ENCODE measurements around the gene LCN9.

The LCN9 gene

DNA sequence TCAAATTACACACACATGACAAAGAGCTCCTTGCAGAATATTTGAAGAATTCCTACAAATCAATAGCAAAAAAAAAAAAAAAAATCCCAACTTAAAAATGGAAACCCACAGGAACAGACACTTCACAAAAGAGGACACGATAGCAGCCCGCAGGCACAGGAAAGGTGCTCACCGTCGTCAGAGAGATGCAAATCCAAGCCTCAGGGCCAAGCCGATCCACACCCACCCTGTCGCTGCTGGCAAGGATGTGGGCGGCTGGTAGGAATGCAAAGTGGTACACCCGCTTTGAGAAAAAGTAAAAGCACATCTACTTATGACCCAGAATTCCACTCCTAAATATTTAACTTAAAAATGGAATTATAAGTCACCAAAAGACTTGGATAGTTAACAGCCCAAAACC, 10.8 kb downstream of the LCN9 start:
- no peak for DNase-seq

DNA sequence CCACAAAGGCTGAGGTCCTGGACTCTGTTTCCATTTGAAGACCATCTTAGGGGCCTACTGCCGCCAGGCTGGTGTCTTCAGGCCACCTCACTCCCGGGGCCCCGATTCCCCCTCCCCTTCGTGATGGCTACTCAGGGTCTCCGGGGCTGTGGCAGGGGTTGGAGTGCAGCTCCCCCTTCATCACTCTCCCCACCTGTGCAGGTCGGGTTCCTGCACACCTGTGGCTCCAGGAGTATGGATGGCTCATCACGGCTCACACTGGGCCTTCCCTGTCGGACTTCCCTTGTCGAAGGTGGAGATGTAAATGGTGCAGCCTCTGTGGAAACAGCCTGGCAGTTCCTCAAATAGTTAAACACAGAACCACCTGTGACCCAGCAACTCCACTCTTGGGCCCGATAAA, 11.9 kb downstream of the LCN9 start:
- no peak for DNase-seq

DNA sequence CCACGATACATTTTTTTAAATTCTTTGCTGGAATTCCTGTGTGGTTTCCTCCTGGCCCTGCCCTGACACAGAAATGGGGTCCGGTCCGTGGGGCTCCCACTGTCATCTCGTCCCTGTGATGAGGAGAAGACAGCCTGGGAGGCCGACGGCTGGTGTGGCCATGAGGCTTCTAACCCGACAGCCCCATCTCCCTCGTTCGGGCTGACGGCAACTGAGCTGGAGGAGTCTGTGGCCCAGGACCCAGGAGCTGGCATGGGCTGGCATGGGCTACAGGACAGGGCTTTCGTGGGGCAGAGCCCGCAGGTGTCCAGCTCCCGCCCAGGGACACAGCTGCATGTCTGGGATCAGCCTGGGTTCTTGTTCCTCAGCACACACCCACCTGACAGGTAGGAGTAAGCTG, 13.8 kb downstream of the LCN9 start:
- no peak for DNase-seq

DNA sequence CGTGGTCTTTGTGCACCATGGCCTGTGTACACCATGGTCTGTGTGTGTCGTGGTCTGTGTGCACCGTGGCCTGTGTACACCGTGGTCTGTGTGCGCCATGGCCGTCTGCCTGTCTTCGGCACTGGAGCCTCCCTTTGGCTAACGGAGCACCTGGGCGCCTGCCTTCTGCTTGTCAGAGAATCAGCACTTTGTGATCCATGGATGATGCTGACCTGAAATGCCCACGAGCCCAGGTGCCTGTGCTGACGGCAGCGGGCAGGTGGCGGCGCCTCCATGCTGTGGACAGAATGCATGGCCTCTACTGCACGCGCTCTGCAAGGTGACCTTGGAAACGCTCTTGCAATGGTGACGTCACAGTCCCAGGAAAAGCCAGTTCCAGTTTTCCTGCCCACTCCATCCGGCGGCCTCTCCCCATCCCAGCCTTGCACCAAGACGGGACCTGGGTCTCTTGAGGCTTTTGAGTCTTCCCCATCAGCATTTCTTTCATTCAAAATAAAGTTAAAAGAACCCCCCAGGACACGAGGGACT, 14.6 kb downstream of the LCN9 start:
- DNase-seq = no peak

DNA sequence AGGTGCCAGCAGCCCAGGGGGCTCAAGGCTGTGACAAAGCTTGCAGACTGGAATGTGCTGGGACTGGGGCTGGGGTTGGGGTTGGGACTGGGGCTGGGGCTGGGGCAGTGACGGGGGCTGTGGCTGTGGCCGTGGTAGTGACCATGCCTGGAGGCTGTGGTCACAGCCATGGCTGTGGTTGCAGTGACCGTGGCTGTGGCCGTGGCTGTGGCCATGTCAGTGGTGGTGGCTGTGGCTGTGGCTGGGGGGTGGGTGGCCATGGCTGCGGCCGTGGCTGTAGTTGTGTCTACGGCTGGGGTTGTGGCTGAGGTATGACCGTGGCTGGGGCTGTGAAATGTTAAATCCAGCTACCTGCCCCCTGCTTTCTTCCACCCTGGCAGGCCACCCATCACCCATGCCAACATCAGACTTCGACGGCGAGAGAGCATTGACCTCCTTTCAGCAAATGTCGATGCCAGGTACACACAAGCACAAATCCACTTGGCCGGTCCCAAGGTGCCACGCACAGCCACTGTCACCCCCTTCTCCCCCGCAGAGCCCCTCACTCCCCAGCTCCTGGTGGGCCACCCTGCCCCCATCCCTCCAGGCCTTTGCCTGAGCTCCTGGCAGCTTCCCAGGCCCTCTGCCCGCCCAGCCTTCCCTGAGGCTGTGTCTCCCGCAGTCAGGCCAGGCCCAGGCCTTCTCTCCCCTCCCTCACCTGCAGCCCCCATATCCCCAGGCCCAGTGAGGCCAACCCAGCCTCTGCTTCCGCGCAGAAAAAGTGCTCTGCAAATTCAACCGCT, 15.3 kb downstream of the LCN9 start:
- no peak for DNase-seq

DNA sequence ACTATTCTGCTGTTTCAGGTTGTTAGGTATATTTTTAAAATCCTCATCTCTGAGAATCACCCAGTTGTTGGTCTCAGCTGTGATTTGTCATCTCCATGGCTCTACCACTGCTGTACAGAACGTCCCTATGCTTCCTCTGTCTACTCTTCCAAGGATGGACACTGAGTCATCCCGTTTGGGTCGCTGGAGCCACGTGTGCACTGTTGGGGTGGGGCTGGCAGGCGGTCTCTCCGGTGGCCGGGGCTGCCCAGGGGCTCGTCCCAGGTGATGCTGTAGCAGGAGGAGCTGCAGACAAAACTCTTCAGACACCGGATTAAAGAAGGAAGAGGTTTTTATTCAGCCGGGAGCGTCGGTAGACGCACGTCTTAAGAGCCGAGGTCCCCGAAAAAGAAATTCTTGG, 16.9 kb downstream of the LCN9 start:
- DNase-seq = no peak

DNA sequence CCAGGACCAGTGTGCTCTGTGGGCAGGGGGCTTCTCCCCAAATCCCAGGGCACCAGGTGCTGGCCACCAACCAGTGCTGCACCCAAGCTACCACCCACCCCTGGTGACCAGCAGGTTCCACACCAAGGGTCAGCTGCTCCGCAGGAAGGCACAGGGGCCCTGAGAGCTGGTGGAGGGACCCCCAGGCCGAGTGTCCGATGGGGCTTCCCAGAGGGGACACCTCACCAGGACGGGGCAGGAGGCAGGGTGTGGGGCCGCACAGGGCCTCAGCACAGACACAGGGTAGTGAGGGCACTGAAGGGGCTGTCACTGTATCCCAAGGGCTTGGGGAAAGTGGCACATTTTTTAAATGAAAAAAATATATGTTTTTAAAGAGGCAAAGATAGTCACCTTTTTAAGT, 18.1 kb downstream of the LCN9 start:
- no peak for DNase-seq

DNA sequence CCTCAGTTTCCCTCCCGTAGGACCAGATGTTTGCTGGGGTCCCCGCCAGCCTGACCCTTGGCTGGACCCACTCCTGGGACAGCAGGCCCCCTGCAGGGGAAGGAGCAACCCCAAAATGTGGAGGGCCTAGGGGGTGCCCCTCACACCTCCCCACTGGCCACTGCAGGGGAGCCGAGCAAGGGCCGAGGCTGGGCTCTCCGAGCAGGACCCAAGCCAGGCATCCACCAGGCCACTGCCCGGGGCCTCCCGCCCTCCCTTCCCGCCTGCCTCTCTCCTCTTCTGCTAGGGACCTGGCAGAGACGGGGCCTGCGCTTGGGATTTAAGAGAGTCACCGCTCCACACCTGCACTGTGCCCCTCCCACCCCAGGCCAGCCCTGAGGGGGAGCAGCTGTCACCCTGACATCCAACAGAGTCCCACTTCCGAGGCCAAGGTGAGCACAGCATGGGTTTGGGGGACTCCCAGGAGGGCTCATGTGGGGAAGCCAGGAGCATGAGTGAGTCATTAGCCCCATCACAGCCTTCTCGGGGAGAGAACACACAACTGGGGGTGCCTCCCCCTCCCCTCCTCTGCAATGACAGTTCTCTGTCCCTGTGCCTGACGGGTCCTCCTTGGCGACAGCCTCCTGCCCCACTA, 20.4 kb downstream of the LCN9 start:
- no peak for DNase-seq

DNA sequence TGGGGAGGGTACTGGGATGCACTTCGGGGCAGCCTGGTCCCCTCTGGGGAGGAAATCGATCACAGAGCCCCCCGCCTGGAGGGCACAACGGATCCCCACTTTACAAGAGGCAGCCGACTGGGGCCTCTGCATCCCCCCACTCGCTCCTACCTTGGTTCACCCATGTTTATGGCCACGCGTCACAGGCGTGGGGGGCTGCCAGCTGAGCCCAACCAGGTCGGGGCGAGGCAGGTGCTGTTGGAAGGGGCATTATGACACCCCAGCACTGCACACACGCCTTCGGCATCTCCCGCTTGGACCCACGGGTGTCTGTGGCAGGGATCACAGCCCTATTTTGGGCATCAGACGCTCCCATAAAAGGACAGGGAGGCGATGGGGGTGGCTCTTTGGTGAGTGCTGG, 21.6 kb downstream of the LCN9 start:
- DNase-seq = no peak

DNA sequence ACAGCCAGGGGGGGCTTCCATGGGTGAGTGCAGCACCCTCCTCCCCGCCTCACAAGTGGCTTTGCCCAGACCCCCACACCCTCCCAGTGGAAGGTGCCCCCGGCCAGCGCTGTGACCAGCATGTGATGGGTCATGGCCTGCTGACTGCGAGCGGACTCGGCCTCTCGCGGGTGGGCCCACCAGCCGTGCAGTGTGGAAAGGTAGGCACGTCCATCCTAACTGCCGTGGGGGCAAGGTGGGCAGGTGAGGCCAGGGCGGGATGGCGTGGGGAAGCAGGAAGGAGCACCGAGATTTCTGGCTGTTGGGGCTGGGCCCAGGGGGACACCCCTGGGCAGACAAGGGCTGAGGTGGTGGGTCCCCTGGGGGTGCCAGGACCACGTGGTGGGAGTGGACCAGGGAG, 24.1 kb downstream of the LCN9 start:
- DNase-seq = no peak

DNA sequence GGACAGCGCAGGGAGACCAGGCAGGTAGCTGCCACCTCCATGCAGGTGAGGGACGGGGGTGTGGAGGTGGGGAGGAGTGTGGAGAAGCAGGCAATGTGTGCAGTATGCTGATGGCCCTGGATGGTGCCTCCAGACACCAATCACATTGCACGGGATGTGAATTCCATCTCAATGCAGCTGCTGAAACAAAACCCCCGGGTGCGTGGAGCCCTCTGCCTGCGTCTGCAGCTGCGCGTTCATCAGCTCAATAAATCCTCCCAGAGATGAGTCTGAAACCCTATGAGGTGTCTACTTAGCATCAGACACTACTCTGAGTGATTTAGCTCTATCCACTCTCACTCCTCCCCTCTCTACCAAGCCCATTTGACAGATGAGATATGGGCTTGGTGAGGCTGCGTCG, 25.9 kb downstream of the LCN9 start:
- no peak for DNase-seq

DNA sequence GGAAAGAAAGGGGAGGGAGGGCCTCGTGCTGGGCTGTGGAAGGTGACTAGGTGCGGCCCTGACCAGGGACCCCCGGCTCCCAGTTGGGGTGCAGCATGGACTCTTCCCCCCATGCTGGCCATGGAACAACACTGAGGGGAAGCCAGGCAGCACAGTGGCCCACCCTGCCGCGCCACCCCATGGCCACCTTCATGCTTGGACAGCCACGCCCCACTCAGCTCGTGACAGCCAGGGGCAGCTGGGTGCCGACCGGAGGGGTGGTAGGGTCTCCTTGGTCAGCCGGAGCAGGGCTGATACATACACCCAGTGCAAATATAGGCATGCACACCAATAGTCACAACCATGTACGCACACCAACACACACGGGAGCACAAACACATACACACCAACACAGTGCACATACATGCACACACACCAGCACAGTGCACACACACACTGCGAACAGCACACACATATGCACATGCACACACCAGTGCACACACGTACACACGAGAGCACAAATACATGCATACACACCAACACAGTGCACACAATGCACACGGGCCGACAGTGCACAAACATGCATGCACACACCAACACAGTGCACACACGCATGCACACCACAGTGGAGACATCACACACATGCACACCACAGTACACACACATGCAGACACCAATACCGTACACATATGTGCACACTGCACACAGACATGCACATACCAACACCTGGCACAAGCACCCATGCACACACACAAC, 27.9 kb downstream of the LCN9 start:
- DNase-seq = no peak

DNA sequence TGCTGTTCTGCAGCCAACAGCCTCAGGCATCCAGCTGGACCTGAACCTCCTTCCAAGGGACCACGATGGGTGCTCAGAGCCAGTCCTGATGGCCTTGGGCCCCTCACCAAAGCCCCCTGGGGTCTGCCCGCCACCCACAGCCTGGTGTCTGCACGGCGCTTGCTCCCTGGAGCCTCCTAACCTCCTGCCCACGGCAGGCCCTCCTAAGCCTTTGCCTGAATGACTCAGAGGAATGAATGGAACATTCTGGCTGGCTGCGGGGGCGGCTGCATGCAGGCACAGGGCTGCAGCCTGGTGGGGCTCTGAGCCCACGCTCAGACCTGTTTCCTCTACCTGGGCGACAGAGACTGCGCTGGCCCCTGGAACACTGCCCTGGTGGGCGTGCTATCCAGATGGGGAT, 29.3 kb downstream of the LCN9 start:
- DNase-seq = no peak

DNA sequence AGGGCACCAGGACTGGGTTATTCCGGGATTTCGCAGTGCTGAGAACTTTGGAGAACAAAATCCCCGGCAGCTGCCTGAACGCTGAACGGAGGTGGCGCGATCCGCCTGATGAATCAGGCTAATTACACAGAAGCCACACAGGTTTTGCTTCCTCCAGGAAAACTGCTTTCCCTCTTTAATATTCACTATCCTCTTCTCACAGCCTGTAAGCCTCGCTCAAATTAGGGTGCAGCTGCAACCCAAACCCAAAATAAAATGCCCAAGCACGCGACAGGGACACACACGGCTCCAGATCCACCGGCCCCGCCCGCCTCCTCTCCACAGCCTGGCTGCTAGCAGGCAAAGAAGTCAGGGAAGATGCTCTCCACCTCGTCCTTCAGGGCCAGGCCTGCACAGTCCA, 30.2 kb downstream of the LCN9 start:
- no peak for DNase-seq

DNA sequence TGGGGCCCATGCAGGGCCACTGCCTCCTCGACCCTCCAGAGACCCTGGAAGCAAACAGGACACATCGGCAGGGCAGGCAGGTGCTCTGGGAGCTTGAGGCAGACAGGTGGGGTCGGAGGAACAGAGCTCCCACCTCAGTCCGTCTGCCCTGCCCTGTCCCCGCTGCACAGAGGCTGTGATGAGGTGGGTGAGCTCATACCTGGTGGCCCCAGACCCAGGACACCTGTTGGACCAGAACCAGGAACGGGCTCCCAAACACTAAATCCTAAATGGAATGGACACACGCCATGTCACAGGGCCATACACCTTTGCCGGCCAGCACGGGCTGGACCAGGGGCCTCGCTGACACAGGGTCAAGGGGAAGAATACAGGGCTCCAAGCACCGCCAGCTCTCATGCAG, 30.7 kb downstream of the LCN9 start:
- DNase-seq = no peak

DNA sequence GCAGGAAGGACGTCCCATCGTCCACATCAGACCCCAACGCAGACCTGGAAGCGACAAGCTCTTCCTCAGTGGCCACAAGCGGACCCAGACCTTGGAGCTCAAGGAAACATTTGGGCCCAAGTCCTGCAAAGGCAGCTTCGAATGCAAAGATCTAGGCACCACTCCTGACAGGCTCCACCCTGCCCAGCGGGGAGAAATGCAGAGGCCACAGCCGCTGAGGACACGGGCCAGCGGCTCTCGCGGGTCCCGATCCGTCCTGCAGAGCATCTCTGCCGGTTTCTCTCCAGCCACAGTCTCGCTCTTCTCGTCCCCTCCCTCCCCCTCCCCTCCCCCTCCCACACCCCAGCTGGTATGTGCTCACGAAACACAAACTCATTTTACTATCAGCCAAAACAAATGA, 31.3 kb downstream of the LCN9 start:
- DNase-seq = no peak

DNA sequence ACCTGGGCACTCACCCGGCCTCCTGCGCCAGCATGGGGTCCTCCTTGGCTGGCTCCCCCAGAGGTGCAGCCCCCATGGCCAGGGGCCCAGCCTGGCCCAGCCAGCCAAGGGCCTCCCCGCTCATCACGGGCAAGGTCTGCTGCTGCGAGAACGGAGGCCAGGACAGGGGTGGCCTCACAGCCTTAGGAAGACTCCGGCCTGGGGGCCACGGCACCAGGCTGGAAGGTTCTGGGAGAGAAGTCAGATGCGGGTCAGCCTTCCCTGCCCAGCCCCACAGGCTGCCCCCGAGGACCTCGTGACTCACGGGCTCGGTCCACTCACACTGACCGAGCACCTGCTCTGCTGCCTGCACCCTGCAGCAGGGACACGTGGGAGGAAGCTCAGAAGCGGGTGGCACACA, 31.9 kb downstream of the LCN9 start:
- DNase-seq = no peak

DNA sequence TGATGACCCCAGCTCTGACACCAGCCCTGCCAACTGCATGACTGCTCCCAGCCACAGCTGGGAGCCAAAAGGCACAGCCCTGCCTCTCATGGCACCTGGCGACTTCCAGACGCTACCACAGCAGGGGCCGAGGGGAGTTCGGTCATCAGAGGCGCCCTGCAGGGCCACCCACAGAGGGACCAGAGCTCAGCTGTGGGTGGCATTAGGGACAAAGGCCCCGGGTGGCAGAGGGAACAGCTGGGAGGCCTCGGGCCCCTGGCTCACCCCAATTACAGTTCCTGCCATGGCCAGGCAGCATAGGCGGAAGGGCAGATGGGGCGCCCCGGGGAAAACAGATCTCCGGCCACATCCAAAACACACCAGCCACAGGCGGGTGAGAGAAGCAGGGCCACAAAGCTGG, 32.5 kb downstream of the LCN9 start:
- DNase-seq = no peak

DNA sequence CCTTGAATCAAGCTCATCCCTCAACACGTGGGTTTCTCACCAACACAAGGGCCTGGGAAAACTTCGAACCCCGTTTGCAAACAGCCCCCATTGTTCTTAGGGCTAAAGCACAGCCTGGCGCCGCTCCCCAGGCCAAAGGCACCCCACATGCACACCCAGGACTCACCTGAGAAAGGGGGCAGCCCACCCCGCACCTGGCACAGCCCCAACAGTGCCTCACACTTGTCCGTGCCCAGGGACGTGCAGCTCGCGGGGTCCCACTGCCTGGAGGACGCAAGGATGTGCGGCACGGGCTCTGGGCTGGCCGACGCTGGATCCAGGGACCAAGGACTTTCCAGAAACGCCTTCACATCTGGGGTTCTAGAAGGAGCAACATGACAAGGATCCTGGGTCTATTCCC, 33.3 kb downstream of the LCN9 start:
- DNase-seq = no peak

DNA sequence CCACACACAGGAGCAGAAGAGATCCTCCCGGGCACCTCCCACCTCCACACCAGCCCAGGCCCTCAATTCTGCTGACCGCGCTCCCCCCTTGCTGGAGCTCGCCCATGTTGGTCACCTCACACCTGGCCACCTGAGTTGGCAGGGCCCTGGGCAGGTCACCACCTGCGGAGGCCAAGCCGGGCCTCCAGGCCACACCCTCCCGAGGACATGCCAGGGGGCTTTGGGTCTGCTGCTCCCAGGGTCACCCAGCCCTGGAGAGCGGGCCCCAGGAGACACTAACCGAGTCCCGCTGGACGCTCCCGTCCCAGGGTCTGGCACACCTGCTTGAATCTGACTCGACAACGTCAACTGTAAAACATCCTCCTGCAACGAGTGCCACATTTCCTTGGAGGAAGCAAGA, 34.1 kb downstream of the LCN9 start:
- no peak for DNase-seq

DNA sequence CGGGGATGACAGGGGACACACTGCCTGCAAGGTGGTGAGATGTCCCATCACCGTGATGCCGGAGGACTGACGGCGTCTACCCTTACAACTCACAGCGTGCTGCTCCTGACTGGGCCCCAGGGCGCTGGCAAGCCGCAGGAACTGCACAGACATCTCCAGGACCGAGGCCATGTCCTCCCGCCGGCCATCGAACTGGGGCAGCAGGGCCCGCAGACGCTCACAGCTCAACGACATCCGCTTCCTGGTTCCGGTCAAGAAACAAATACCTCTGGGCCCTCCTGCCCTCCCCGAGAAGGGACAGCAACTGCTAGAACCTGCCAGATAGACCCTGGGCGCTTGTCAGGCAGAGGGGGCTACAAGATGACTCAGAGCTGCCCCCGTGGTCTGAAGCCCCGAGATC, 35.1 kb downstream of the LCN9 start:
- DNase-seq = no peak

DNA sequence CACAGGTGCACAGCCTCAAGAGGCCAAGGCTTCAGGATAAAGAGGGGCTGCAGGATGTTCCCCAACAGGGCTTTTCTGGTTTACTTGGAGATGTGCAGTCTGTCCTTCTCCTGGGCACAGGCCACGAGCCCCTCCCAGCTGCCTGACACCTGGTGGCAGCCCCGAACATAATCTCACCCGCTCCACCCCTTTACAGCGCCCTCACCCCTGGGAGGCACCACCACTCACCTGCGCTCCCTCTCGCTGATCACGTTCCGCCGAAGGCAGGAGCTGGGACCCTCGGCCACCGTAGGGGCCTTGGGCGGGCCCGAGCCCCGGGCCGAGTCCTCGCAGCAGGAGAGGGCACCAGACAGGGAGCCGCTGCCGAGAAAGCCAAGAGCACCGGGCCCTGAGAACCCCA, 35.7 kb downstream of the LCN9 start:
- no peak for DNase-seq

DNA sequence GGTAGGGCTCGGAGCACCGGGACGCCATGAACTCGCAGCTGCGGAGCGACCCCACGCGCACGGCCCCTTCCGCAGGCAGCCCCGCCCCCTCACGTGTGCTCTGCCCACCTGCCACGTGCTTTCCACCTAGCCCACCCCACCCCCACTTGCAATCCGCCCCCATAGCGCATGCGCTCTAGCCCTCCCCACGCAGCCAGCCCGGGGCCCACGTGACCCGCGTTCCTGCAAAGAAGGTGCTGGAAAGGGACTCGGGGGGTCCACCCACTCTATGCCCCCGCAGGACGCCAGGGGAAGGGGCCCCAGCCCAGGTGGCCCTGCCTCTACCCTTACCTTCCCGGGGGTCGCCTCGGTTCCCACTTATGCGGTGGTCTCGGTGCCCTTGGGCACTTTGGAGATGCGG, 36.3 kb downstream of the LCN9 start, which contains the start of gene SOHLH1:
Gene SOHLH1 (minus strand): TSS at position 42 of the 400 bp plus-strand sequence. CDS start 14 bp downstream, at position 28.
- DNase-seq = no peak

DNA sequence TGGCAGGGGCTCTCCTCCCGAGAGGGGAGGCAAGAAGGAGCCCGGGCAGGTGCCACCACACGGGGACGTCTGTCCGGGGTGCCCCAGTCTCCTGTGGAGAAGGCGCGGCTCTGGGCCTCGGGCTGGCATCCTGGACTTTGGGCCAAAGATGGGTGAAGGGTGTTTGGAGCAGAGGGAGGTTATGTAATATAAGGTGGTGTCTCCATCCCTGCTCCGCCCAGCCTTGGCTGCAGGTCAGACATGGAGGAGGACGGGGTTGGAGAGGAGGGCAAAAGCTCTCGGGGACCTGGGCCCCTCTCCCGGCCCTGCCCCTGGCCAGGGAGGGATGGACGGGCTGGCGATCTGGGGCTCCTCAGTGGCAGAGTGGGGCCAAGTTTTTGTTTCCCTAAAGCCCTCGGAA, 37.4 kb downstream of the LCN9 start:
- no peak for DNase-seq
